ENCODE measurements around the gene AGTRAP. TPM values are rescaled to one million over a fixed set of nuclear protein-coding genes. Genes with fewer than 3 reads are reported as not detected.

AGTRAP gene
- total RNA-seq, 1 experiment from 2014 or later: 105 TPM

- no peak for DNase-seq (ENCODE audit: low read depth)
Measured at GRCh38 chr1:11799896-11800295, 64.0 kb downstream of the AGTRAP start.

- no peak for DNase-seq (ENCODE audit: low read depth)
Measured at GRCh38 chr1:11800391-11800755, 64.4 kb downstream of the AGTRAP start.

Other genes with a start within 250 kb of the AGTRAP start
- gene FBXO2, start 81.7 kb upstream of the AGTRAP start, total RNA-seq (2014; rRNA removed; shearing (Covaris generic)): 2.7 and 7.5 TPM in 2 replicates
- 7.5 and 13.3 TPM in 2 replicates for gene FBXO44, start 81.3 kb upstream of the AGTRAP start, total RNA-seq (2014; rRNA removed; shearing (Covaris generic))
- gene FBXO6, start 71.9 kb upstream of the AGTRAP start, total RNA-seq (2014; rRNA removed; shearing (Covaris generic)): 11.0 and 12.2 TPM in 2 replicates
- 129 and 141 TPM in 2 replicates for gene MAD2L2, start 55.0 kb upstream of the AGTRAP start, total RNA-seq (2014; rRNA removed; shearing (Covaris generic))
- 0.12 and 0.25 TPM in 2 replicates for gene DRAXIN, start 44.4 kb upstream of the AGTRAP start, total RNA-seq (2014; rRNA removed; shearing (Covaris generic))
- gene C1orf167, start 26.1 kb downstream of the AGTRAP start, total RNA-seq (2014; rRNA removed; shearing (Covaris generic)): not detected in 2 replicates
- gene MTHFR, start 69.8 kb downstream of the AGTRAP start, total RNA-seq (2014; rRNA removed; shearing (Covaris generic)): 2.0 and 7.5 TPM in 2 replicates
- gene CLCN6, start 70.1 kb downstream of the AGTRAP start, total RNA-seq (2014; rRNA removed; shearing (Covaris generic)): 3.2 and 6.9 TPM in 2 replicates
- gene NPPA, start 111.6 kb downstream of the AGTRAP start, total RNA-seq (2014; rRNA removed; shearing (Covaris generic)): not detected in 2 replicates
- gene NPPB, start 122.8 kb downstream of the AGTRAP start, total RNA-seq (2014; rRNA removed; shearing (Covaris generic)): 7.0 and 20.0 TPM in 2 replicates
- 78.4 and 109 TPM in 2 replicates for gene KIAA2013, start 190.3 kb downstream of the AGTRAP start, total RNA-seq (2014; rRNA removed; shearing (Covaris generic))
- gene PLOD1, start 198.6 kb downstream of the AGTRAP start, total RNA-seq (2014; rRNA removed; shearing (Covaris generic)): 157 and 205 TPM in 2 replicates
- gene MFN2, start 244.3 kb downstream of the AGTRAP start, total RNA-seq (2014; rRNA removed; shearing (Covaris generic)): 47.1 and 81.5 TPM in 2 replicates